ENCODE data around the gene TLR2. TPM values are rescaled to one million over a fixed set of nuclear protein-coding genes. Genes with fewer than 3 reads are reported as not detected.

Gene TLR2
- total RNA-seq, 1 experiment from 2014 or later = 1.7 TPM

GRCh38 chr4:153710681-153711080, 26.6 kb downstream of the TLR2 start (continued):
- no peak for TF ChIP-seq GTF2I (CRISPR knock-in tag; conservative IDR thresholded peaks at IDR 0.05)
- TF ChIP-seq E2F1 (CRISPR knock-in tag; IDR thresholded peaks at IDR 0.05) = no peak
- TF ChIP-seq TEAD4 (CRISPR knock-in tag; IDR thresholded peaks at IDR 0.05) = no peak
- TF ChIP-seq ZNF232 (CRISPR knock-in tag; IDR thresholded peaks at IDR 0.05) = no peak
- no peak for TF ChIP-seq CTCF (IDR thresholded peaks at IDR 0.05)

GRCh38 chr4:153713866-153714646, 30.0 kb downstream of the TLR2 start:
- Mint-ChIP-seq H3K27me3 (ENCODE audit: low read depth) (no peaks in the 10 kb centered on the region), H3K36me3 (peaks cover 1% of the 10 kb centered on the region), H3K4me3 (no peak overlapping the region), H3K27ac (no peak overlapping the region), H3K4me1 (no peaks in the 10 kb centered on the region), H3K9me3 (peaks cover under 1% of the 10 kb centered on the region; the same call in 1 of the 2 replicates)
- ChIA-PET POLR2A (no interaction called here), CTCF (no interaction called here)
- no peak for ATAC-seq
- no peak for TF ChIP-seq RORB (CRISPR knock-in tag; IDR thresholded peaks at IDR 0.05)
- no peak for TF ChIP-seq NFYB (CRISPR knock-in tag; conservative IDR thresholded peaks at IDR 0.05; ENCODE audit: low read depth)
- TF ChIP-seq ARID4B (CRISPR knock-in tag; IDR thresholded peaks at IDR 0.05; ENCODE audit: borderline replicate concordance) = no peak
- no peak for TF ChIP-seq ZNF512 (CRISPR knock-in tag; IDR thresholded peaks at IDR 0.05; ENCODE audit: borderline replicate concordance)
- TF ChIP-seq ATF3 (CRISPR knock-in tag; conservative IDR thresholded peaks at IDR 0.05) = no peak
- TF ChIP-seq E2F4 (CRISPR knock-in tag; IDR thresholded peaks at IDR 0.05; ENCODE audit: borderline replicate concordance, low read depth) = no peak
- no peak for TF ChIP-seq NFE2L1 (CRISPR knock-in tag; IDR thresholded peaks at IDR 0.05)
- DNase-seq (ENCODE audit: low spot score) = no peak

All from WTC11 (cell line).